SK-N-SH treated with all-trans-retinoic acid at 6 μM for 48 hours (cell line): Measurements from ENCODE around the gene FANCB.

Experiments used
- OSR1 ChIP-seq: fragments of 250-450 bp; sonication (Bioruptor Pico); IDR thresholded peaks from 2 replicates; pipeline ENCODE4 v1.8.0; 2022; ENCODE audit warnings: moderate library complexity, mild to moderate bottlenecking, inconsistent platforms
- PPARA ChIP-seq: fragments of 250-450 bp; sonication (Bioruptor Pico); IDR thresholded peaks from 2 replicates; pipeline ENCODE4 v1.5.0; 2020; ENCODE audit warnings: mild to moderate bottlenecking, borderline replicate concordance
- TCF4 ChIP-seq: fragments of 250-450 bp; sonication (Bioruptor Pico); IDR thresholded peaks from 2 replicates; pipeline ENCODE4 v1.8.0; 2021; ENCODE audit warnings: mild to moderate bottlenecking, moderate library complexity, borderline replicate concordance
- ZFP3 ChIP-seq: fragments of 250-450 bp; sonication (Bioruptor Pico); IDR thresholded peaks from 2 replicates; pipeline ENCODE4 v1.5.0; 2020; ENCODE audit warnings: mild to moderate bottlenecking, moderate library complexity
- TF ChIP-seq, protein P1 (sequence below): fragments of 250-450 bp; sonication (Bioruptor Pico); IDR thresholded peaks from 2 replicates; pipeline ENCODE4 v1.5.1; 2020; ENCODE audit warnings: low read depth, mild to moderate bottlenecking, moderate library complexity
- TF ChIP-seq, protein P2 (sequence below): fragments of 250-450 bp; sonication (Bioruptor Pico); IDR thresholded peaks from 2 replicates; pipeline ENCODE4 v1.8.0; 2021; ENCODE audit warnings: low read depth, mild to moderate bottlenecking, moderate library complexity, borderline replicate concordance
- TF ChIP-seq, protein P3 (sequence below): fragments of 250-450 bp; sonication (Bioruptor Pico); IDR thresholded peaks from 2 replicates; pipeline ENCODE4 v1.8.0; 2020; ENCODE audit warnings: mild to moderate bottlenecking, moderate library complexity, borderline replicate concordance

GRCh38 chrX:14916017-14916674 lies 43.3 kb upstream of the FANCB start:
- TF ChIP-seq, protein P1, sequence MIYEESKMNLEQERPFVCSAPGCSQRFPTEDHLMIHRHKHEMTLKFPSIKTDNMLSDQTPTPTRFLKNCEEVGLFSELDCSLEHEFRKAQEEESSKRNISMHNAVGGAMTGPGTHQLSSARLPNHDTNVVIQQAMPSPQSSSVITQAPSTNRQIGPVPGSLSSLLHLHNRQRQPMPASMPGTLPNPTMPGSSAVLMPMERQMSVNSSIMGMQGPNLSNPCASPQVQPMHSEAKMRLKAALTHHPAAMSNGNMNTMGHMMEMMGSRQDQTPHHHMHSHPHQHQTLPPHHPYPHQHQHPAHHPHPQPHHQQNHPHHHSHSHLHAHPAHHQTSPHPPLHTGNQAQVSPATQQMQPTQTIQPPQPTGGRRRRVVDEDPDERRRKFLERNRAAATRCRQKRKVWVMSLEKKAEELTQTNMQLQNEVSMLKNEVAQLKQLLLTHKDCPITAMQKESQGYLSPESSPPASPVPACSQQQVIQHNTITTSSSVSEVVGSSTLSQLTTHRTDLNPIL, result no peak
- TF ChIP-seq ZFP3 (no peak), PPARA (CRISPR knock-in tag) (no peak), OSR1 (no peak), TCF4 (CRISPR knock-in tag) (no peak)
- TF ChIP-seq, protein P2, sequence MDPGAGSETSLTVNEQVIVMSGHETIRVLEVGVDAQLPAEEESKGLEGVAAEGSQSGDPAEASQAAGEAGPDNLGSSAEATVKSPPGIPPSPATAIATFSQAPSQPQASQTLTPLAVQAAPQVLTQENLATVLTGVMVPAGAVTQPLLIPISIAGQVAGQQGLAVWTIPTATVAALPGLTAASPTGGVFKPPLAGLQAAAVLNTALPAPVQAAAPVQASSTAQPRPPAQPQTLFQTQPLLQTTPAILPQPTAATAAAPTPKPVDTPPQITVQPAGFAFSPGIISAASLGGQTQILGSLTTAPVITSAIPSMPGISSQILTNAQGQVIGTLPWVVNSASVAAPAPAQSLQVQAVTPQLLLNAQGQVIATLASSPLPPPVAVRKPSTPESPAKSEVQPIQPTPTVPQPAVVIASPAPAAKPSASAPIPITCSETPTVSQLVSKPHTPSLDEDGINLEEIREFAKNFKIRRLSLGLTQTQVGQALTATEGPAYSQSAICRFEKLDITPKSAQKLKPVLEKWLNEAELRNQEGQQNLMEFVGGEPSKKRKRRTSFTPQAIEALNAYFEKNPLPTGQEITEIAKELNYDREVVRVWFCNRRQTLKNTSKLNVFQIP (CRISPR knock-in tag), result no peak
- TF ChIP-seq, protein P3, sequence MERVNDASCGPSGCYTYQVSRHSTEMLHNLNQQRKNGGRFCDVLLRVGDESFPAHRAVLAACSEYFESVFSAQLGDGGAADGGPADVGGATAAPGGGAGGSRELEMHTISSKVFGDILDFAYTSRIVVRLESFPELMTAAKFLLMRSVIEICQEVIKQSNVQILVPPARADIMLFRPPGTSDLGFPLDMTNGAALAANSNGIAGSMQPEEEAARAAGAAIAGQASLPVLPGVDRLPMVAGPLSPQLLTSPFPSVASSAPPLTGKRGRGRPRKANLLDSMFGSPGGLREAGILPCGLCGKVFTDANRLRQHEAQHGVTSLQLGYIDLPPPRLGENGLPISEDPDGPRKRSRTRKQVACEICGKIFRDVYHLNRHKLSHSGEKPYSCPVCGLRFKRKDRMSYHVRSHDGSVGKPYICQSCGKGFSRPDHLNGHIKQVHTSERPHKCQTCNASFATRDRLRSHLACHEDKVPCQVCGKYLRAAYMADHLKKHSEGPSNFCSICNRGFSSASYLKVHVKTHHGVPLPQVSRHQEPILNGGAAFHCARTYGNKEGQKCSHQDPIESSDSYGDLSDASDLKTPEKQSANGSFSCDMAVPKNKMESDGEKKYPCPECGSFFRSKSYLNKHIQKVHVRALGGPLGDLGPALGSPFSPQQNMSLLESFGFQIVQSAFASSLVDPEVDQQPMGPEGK, result no peak
